K562 (cell line): ENCODE results near the gene UBE2K. TPM values are rescaled to one million over a fixed set of nuclear protein-coding genes. Genes with fewer than 3 reads are reported as not detected.

Experiments used
- CHD2 ChIP-seq: IDR thresholded peaks from 2 replicates; pipeline ENCODE4 v1.6.1; 2011; ENCODE audit warnings: low read depth, low read length
- KAT8 ChIP-seq: fragments of 450-650 bp; IDR thresholded peaks from 2 replicates; pipeline ENCODE4 v1.6.1; 2016; ENCODE audit warnings: low read depth, mild to moderate bottlenecking
- POLR2H ChIP-seq: IDR thresholded peaks from 2 replicates; pipeline ENCODE4 v1.6.1; 2016; ENCODE audit warnings: missing genetic modification characterization, low read depth, mild to moderate bottlenecking, control low read depth, missing compliant biosample characterization, moderate library complexity
- RUNX1 ChIP-seq: sonication (generic); IDR thresholded peaks from 2 replicates; pipeline ENCODE4 v1.6.1; 2016; ENCODE audit warnings: antibody characterized with exemption, low read depth
- SIX5 ChIP-seq, 2 experiments: IDR thresholded peaks; 2 replicates each; pipeline ENCODE4 v1.6.1; 2011; ENCODE audit warnings: low read length in 2 of 2, borderline replicate concordance in 1 of 2, low read depth in 1 of 2, mild to moderate bottlenecking in 1 of 2, moderate library complexity in 1 of 2; ENCODE audit not compliant: insufficient read depth in 1 of 2
- TCF3 ChIP-seq: sonication (generic); formaldehyde crosslinking; IDR thresholded peaks from 2 replicates; pipeline ENCODE4 v1.4.0; 2020; ENCODE audit warnings: mild to moderate bottlenecking, missing genetic modification reagents
- ZBTB1 ChIP-seq: sonication (generic); formaldehyde crosslinking; IDR thresholded peaks from 2 replicates; pipeline ENCODE4 v1.8.1; 2023; ENCODE audit warnings: missing genetic modification reagents, low read depth, mild to moderate bottlenecking, borderline replicate concordance
- ZFX ChIP-seq: sonication (generic); formaldehyde crosslinking; IDR thresholded peaks from 2 replicates; pipeline ENCODE4 v1.8.0; 2022; ENCODE audit warnings: mild to moderate bottlenecking, missing genetic modification reagents, moderate library complexity
- ZNF143 ChIP-seq: sonication (generic); formaldehyde crosslinking; IDR thresholded peaks from 2 replicates; pipeline ENCODE4 v1.9.0; 2022; ENCODE audit warnings: mild to moderate bottlenecking, missing genetic modification reagents
- polyA plus RNA-seq, 8 experiments: library from polyadenylated mRNA; depleted of rRNA in 4 of 8; stranded (reverse) in 5 of 8; unstranded in 3 of 8; fragments of >200 nt; fragmentation: Nextera tagmentation in 2 of 8; fragmentation: Illumina TruSeq in 1 of 8; extraction: Ambion mirVana in 2 of 8; extraction: Trizol in 1 of 8; gene quantifications; 2 replicates each; pipeline versions ENCODE4 v1.2.1 to v1.2.3, GENCODE V29; 2011 to 2014; ENCODE audit warnings: inconsistent platforms in 1 of 8, missing spikeins in 1 of 8
- total RNA-seq, 7 experiments: library from RNA; depleted of rRNA in 6 of 7; stranded (reverse); fragments of >200 nt in 6 of 7; fragmentation: Illumina TruSeq in 2 of 7; extraction: Trizol in 2 of 7; gene quantifications; 2 replicates each; pipeline versions ENCODE4 v1.2.1 to v1.2.3, GENCODE V29; 2011 to 2021; ENCODE audit warnings: low replicate concordance in 1 of 7
- TF ChIP-seq, protein P1 (sequence below): sonication (generic); formaldehyde crosslinking; IDR thresholded peaks from 2 replicates; pipeline ENCODE4 v1.8.0; 2023; ENCODE audit warnings: mild to moderate bottlenecking, missing genetic modification reagents
- TF ChIP-seq, protein P2 (sequence below), 2 experiments: fragments of 150-350 bp in 1 of 2; IDR thresholded peaks; 2 replicates each; pipeline ENCODE4 v1.6.1; 2012 to 2016; ENCODE audit warnings: low read depth in 2 of 2, low read length in 2 of 2, mild to moderate bottlenecking in 1 of 2, moderate library complexity in 1 of 2
- TF ChIP-seq, protein P3 (sequence below): fragments of 200-800 bp; sonication (Bioruptor generic); IDR thresholded peaks from 2 replicates; pipeline ENCODE4 v1.6.1; 2017; ENCODE audit warnings: missing genetic modification characterization, missing compliant biosample characterization
- TF ChIP-seq, protein P4 (sequence below): fragments of 450-650 bp; IDR thresholded peaks from 2 replicates; pipeline ENCODE4 v1.6.1; 2016; ENCODE audit warnings: mild to moderate bottlenecking

UBE2K gene
- total and polyA plus RNA-seq, 9 of the 15 experiments (the other 6 are each of a cell fraction or from before 2014, with no cell fraction given): 29.8 to 190 (median 62.6) TPM

DNA sequence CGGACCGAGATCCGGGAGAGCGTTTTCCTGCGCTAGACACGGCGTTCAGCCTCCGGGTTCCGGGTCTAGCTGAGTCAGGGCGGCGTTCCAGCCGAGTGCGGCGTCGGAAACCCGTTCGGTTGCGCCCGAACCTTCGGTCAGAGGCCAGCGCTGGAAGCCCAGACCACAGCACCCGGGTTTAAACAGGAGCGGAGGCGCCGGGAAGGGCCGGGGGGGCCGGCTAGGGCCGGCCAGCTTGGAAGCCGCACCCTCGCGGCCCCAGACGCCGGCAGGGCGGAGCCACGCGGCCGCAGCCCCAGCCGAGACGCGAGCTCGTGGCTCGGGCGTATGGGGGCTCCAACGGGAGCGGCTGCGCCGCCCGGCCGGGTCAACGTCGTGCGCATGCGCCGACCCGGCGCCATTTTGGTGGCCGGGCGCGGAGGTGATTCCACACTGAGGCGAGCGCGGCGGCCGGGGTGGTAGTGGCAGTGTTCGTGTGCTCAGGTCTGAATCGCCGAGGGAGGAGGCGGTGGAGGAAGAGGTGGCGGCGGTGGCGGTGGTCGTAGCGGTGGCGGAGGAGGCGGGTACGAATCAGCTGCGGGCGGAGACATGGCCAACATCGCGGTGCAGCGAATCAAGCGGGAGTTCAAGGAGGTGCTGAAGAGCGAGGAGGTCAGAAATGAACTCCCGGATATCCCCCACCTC is at the start of gene UBE2K (continued):
- TF ChIP-seq, protein P1, sequence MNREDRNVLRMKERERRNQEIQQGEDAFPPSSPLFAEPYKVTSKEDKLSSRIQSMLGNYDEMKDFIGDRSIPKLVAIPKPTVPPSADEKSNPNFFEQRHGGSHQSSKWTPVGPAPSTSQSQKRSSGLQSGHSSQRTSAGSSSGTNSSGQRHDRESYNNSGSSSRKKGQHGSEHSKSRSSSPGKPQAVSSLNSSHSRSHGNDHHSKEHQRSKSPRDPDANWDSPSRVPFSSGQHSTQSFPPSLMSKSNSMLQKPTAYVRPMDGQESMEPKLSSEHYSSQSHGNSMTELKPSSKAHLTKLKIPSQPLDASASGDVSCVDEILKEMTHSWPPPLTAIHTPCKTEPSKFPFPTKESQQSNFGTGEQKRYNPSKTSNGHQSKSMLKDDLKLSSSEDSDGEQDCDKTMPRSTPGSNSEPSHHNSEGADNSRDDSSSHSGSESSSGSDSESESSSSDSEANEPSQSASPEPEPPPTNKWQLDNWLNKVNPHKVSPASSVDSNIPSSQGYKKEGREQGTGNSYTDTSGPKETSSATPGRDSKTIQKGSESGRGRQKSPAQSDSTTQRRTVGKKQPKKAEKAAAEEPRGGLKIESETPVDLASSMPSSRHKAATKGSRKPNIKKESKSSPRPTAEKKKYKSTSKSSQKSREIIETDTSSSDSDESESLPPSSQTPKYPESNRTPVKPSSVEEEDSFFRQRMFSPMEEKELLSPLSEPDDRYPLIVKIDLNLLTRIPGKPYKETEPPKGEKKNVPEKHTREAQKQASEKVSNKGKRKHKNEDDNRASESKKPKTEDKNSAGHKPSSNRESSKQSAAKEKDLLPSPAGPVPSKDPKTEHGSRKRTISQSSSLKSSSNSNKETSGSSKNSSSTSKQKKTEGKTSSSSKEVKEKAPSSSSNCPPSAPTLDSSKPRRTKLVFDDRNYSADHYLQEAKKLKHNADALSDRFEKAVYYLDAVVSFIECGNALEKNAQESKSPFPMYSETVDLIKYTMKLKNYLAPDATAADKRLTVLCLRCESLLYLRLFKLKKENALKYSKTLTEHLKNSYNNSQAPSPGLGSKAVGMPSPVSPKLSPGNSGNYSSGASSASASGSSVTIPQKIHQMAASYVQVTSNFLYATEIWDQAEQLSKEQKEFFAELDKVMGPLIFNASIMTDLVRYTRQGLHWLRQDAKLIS (CRISPR knock-in tag): peak; percentile 61
- TF ChIP-seq KAT8: no peak
- TF ChIP-seq RUNX1: 0 out of 2 replicates have a peak, but pooled peaks have one; percentile 16
- TF ChIP-seq TCF3 (CRISPR knock-in tag): peak; percentile 15; the same call in 1 of the 2 replicates
- no peak for TF ChIP-seq SIX5 (IDR thresholded peaks at IDR 0.05; ENCODE audit: borderline replicate concordance in 1 of 2, insufficient read depth in 1 of 2, low read depth in 1 of 2, low read length in 2 of 2)
- TF ChIP-seq, protein P2, sequence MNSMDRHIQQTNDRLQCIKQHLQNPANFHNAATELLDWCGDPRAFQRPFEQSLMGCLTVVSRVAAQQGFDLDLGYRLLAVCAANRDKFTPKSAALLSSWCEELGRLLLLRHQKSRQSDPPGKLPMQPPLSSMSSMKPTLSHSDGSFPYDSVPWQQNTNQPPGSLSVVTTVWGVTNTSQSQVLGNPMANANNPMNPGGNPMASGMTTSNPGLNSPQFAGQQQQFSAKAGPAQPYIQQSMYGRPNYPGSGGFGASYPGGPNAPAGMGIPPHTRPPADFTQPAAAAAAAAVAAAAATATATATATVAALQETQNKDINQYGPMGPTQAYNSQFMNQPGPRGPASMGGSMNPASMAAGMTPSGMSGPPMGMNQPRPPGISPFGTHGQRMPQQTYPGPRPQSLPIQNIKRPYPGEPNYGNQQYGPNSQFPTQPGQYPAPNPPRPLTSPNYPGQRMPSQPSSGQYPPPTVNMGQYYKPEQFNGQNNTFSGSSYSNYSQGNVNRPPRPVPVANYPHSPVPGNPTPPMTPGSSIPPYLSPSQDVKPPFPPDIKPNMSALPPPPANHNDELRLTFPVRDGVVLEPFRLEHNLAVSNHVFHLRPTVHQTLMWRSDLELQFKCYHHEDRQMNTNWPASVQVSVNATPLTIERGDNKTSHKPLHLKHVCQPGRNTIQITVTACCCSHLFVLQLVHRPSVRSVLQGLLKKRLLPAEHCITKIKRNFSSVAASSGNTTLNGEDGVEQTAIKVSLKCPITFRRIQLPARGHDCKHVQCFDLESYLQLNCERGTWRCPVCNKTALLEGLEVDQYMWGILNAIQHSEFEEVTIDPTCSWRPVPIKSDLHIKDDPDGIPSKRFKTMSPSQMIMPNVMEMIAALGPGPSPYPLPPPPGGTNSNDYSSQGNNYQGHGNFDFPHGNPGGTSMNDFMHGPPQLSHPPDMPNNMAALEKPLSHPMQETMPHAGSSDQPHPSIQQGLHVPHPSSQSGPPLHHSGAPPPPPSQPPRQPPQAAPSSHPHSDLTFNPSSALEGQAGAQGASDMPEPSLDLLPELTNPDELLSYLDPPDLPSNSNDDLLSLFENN (IDR thresholded peaks at IDR 0.05; ENCODE audit: low read depth in 2 of 2, low read length in 2 of 2): 0 out of 4 replicates have a peak, but pooled peaks of 1 of the 2 experiments have one; percentile 24
- TF ChIP-seq POLR2H (tag): peak; percentile 57; the same call in 1 of the 2 replicates
- TF ChIP-seq ZNF143 (CRISPR knock-in tag): peak; percentile 47; the same call in 1 of the 2 replicates
- TF ChIP-seq, protein P3, sequence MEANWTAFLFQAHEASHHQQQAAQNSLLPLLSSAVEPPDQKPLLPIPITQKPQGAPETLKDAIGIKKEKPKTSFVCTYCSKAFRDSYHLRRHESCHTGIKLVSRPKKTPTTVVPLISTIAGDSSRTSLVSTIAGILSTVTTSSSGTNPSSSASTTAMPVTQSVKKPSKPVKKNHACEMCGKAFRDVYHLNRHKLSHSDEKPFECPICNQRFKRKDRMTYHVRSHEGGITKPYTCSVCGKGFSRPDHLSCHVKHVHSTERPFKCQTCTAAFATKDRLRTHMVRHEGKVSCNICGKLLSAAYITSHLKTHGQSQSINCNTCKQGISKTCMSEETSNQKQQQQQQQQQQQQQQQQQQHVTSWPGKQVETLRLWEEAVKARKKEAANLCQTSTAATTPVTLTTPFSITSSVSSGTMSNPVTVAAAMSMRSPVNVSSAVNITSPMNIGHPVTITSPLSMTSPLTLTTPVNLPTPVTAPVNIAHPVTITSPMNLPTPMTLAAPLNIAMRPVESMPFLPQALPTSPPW (CRISPR knock-in tag): peak; percentile 98
- TF ChIP-seq ZBTB1 (CRISPR knock-in tag): peak; percentile 85; the same call in 1 of the 2 replicates
- TF ChIP-seq, protein P4, sequence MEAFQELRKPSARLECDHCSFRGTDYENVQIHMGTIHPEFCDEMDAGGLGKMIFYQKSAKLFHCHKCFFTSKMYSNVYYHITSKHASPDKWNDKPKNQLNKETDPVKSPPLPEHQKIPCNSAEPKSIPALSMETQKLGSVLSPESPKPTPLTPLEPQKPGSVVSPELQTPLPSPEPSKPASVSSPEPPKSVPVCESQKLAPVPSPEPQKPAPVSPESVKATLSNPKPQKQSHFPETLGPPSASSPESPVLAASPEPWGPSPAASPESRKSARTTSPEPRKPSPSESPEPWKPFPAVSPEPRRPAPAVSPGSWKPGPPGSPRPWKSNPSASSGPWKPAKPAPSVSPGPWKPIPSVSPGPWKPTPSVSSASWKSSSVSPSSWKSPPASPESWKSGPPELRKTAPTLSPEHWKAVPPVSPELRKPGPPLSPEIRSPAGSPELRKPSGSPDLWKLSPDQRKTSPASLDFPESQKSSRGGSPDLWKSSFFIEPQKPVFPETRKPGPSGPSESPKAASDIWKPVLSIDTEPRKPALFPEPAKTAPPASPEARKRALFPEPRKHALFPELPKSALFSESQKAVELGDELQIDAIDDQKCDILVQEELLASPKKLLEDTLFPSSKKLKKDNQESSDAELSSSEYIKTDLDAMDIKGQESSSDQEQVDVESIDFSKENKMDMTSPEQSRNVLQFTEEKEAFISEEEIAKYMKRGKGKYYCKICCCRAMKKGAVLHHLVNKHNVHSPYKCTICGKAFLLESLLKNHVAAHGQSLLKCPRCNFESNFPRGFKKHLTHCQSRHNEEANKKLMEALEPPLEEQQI: no peak
- TF ChIP-seq CHD2: 0 out of 2 replicates have a peak, but pooled peaks have one; percentile 7
- peak; percentile 84 for TF ChIP-seq ZFX (CRISPR knock-in tag)
